Sigmoid colon (tissue), 4 donors: ENCODE data around the gene SLC26A3.
A peak's percentile ranks its signal among the peaks of the same experiment; 100 is the strongest.

Experiments used
- CTCF ChIP-seq, 4 experiments: fragments of 450-650 bp in 3 of 4; fragments of 200-600 bp in 1 of 4; IDR thresholded peaks; one replicate each; pipeline ENCODE4 v1.5.1; 2016 to 2019; ENCODE audit warnings: antibody characterized with exemption in 4 of 4, mild to moderate bottlenecking in 3 of 4, moderate library complexity in 2 of 4
- EP300 ChIP-seq, 4 donors: sonication (generic); formaldehyde crosslinking; IDR thresholded peaks; one replicate each; pipeline ENCODE4 v1.6.1; 2017; ENCODE audit warnings: antibody characterized with exemption in 4 of 4

DNA sequence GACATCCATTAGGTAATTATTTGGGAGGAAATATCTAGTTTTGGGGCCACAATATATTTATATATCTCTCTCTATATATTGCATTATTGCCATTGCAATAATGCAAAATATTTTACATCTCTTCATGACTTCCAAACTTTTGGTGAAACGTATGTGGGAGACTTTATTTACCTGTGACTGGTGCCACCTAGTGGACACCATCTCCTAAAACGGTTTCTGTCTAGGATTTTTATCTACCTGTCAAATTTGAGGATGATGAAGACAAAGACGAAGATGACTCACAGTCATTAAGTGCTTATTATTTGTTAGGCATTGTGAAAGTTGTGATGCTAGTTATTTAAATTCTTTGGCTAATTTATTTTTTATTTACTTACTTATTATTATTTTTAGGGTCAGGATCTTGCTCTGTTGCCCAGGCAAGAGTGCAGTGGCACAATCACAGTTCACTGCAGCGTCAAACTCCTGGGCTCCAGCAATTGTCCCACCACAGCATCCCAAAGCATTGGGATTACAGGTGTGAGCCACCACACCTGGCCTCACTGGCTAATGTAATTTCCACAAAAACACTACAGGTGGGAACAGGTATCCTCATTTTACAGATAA lies 77.8 kb downstream of the SLC26A3 start:
- TF ChIP-seq CTCF (IDR thresholded peaks at IDR 0.05) (peak; percentile 44 to 69 (median 50)), EP300 (IDR thresholded peaks at IDR 0.05) (no peak)
